Common myeloid progenitor, CD34-positive (primary cell): Measurements from ENCODE around the gene SLC13A1.
"Not testable (repeated sequence)": the region's sequence is repeated elsewhere in the genome, so short reads cannot be mapped to it uniquely, and the experiment has no call there.

Experiments
- CTCF ChIA-PET: fragments of 350-600 bp; sonication (Branson Sonifier 250); formaldehyde crosslinking; loops from one replicate; lab custom pipeline; 2021; ENCODE audit warnings: antibody characterized with exemption; lab: Charles Lee
- POLR2A ChIA-PET: fragments of 350-600 bp; sonication (Branson Sonifier 250); formaldehyde crosslinking; loops from one replicate; lab custom pipeline; 2021; ENCODE audit warnings: antibody characterized with exemption; lab: Charles Lee
- DNase-seq, 3 donors: peaks; one replicate each; pipeline versions ENCODE4 v3.0.0 to v3.0.0-alpha.2; 2013
- H3K27ac ChIP-seq, 2 experiments: 1 replicate in 1 of 2; 2 replicates in 1 of 2; pipeline ENCODE4 v1.7.0; 2013; ENCODE audit warnings: inconsistent platforms in 2 of 2, low read length in 2 of 2, mild to moderate bottlenecking in 2 of 2, low read depth in 1 of 2, moderate library complexity in 1 of 2; ENCODE audit not compliant: severe bottlenecking in 2 of 2, insufficient read depth in 1 of 2, poor library complexity in 1 of 2
- H3K27me3 ChIP-seq, 5 experiments: replicated peaks in 2 of 5; 1 replicate in 3 of 5; 2 replicates in 2 of 5; pipeline versions ENCODE4 v1.6.1 to v1.7.0; 2013; ENCODE audit warnings: low read length in 4 of 5, mild to moderate bottlenecking in 2 of 5, moderate library complexity in 2 of 5, inconsistent platforms in 1 of 5; ENCODE audit not compliant: insufficient read depth in 5 of 5, control insufficient read depth in 4 of 5
- H3K36me3 ChIP-seq, 4 experiments: 1 replicate in 2 of 4; 2 replicates in 2 of 4; pipeline versions ENCODE4 v1.6.1 to v1.7.0; 2013; ENCODE audit warnings: low read length in 3 of 4, control low read depth in 1 of 4, mild to moderate bottlenecking in 1 of 4; ENCODE audit not compliant: control insufficient read depth in 4 of 4, insufficient read depth in 4 of 4
- H3K4me1 ChIP-seq, 4 experiments: 1 replicate in 3 of 4; 2 replicates in 1 of 4; pipeline versions ENCODE4 v1.6.1 to v1.7.1; 2013; ENCODE audit warnings: low read length in 3 of 4, mild to moderate bottlenecking in 3 of 4, control low read depth in 1 of 4, inconsistent platforms in 1 of 4, moderate library complexity in 1 of 4; ENCODE audit not compliant: control insufficient read depth in 4 of 4, insufficient read depth in 4 of 4; ENCODE audit errors: control extremely low read depth in 1 of 4
- H3K4me3 ChIP-seq, 7 experiments: 1 replicate in 4 of 7; 2 replicates in 3 of 7; pipeline versions ENCODE4 v1.5.1 to v1.7.0; 2013; ENCODE audit warnings: mild to moderate bottlenecking in 7 of 7, low read length in 6 of 7, moderate library complexity in 6 of 7, inconsistent platforms in 2 of 7, low read depth in 2 of 7, control low read depth in 1 of 7; ENCODE audit not compliant: insufficient read depth in 4 of 7, control insufficient read depth in 1 of 7; ENCODE audit errors: extremely low read depth in 1 of 7
- H3K9me3 ChIP-seq, 5 experiments: 1 replicate in 4 of 5; 2 replicates in 1 of 5; pipeline versions ENCODE4 v1.6.1 to v1.7.1; 2013; ENCODE audit warnings: low read length in 4 of 5, mild to moderate bottlenecking in 2 of 5, inconsistent platforms in 1 of 5, low read depth in 1 of 5, moderate library complexity in 1 of 5; ENCODE audit not compliant: control insufficient read depth in 4 of 5, insufficient read depth in 2 of 5; ENCODE audit errors: control extremely low read depth in 1 of 5
- WGBS: methylation state at CpG from one replicate; pipeline ENCODE4 v1.1.5; 2013; ENCODE audit not compliant: insufficient coverage; 5-methylcytosine and 5-hydroxymethylcytosine counted together

Gene SLC13A1

GRCh38 chr7:123114288-123114687 is 85.5 kb downstream of the SLC13A1 start:
- no peak overlapping the region for H3K4me3 ChIP-seq
- H3K27me3 ChIP-seq, result no peaks in the 10 kb centered on the region
- H3K9me3 ChIP-seq, result no peaks in the 10 kb centered on the region
- DNase-seq, result no peak
- no peaks in the 10 kb centered on the region for H3K36me3 ChIP-seq
- CTCF ChIA-PET, result no interaction called here
- H3K27ac ChIP-seq, result no peak overlapping the region
- H3K4me1 ChIP-seq, result no peaks in the 10 kb centered on the region
- POLR2A ChIA-PET, result no interaction called here
- WGBS, result no CpG with 5 or more reads among the region's 2 CpGs

DNA sequence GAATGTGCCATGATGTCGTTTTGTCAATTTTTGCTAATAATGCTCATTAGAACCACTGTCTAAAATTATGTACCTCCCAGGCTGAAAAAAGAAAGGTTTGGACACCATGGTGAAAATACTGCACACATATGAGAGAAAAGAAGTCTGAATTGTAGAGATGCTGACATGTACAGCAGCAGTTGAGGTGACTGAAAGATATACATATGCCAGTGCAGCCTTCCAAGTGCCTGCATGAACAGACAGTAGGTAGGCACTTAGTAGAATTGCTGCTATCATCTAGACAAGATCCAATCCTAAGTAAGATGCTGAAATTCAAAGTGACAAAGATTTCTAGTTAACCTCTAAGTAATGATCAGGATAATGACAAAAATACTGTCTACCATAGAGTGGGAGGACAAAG is 86.9 kb downstream of the SLC13A1 start:
- Histone ChIP-seq H3K4me1 (no peaks in the 10 kb centered on the region), H3K27me3 (no peaks in the 10 kb centered on the region), H3K9me3 (no peaks in the 10 kb centered on the region), H3K4me3 (no peak overlapping the region), H3K36me3 (no peaks in the 10 kb centered on the region), H3K27ac (no peak overlapping the region)
- POLR2A ChIA-PET, result no interaction called here
- no CpG with 5 or more reads among the region's 1 CpG for WGBS
- CTCF ChIA-PET, result no interaction called here
- no peak for DNase-seq

GRCh38 chr7:123099712-123100111 is 100.1 kb downstream of the SLC13A1 start:
- no peak for DNase-seq
- no peaks in the 10 kb centered on the region for H3K36me3 ChIP-seq
- ChIA-PET CTCF (no interaction called here), POLR2A (no interaction called here)
- H3K27me3 ChIP-seq, result no peaks in the 10 kb centered on the region
- H3K4me3 ChIP-seq, result no peak overlapping the region
- no peaks in the 10 kb centered on the region for H3K9me3 ChIP-seq
- H3K4me1 ChIP-seq, result no peaks in the 10 kb centered on the region
- 67% methylated on average over 1 of the region's 2 CpGs for WGBS
- no peak overlapping the region for H3K27ac ChIP-seq

GRCh38 chr7:123096976-123097375 is 102.8 kb downstream of the SLC13A1 start:
- ChIA-PET CTCF (no interaction called here), POLR2A (no interaction called here)
- H3K36me3 ChIP-seq, result no peaks in the 10 kb centered on the region
- no peaks in the 10 kb centered on the region for H3K9me3 ChIP-seq
- no peaks in the 10 kb centered on the region for H3K4me1 ChIP-seq
- H3K27me3 ChIP-seq, result no peaks in the 10 kb centered on the region
- no peak for DNase-seq
- no peak overlapping the region for H3K27ac ChIP-seq
- WGBS, result no CpG with 5 or more reads among the region's 1 CpG
- H3K4me3 ChIP-seq, result no peak overlapping the region

DNA sequence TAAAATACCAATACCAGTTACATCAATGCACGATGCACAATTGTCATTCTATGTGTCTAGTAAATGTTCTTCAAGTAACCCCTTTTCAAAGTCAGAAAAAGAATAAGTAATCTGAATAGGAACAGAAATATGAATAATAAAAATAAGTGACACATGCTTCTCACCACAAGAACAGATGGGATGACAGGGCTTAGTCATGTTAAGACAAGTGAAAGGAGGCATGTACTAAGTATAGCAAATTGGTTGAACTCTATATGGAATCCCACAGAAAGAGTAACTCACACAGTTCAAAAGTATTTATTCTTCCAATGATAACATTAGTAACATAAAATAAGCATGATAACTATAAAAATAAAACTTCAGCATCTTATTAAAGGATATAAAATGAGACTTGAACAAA is 103.3 kb downstream of the SLC13A1 start:
- no peaks in the 10 kb centered on the region for H3K36me3 ChIP-seq
- ChIA-PET POLR2A (no interaction called here), CTCF (no interaction called here)
- no peak overlapping the region for H3K4me3 ChIP-seq
- H3K27ac ChIP-seq, result no peak overlapping the region
- H3K9me3 ChIP-seq, result no peaks in the 10 kb centered on the region
- no peaks in the 10 kb centered on the region for H3K4me1 ChIP-seq
- H3K27me3 ChIP-seq, result no peaks in the 10 kb centered on the region
- no CpG with 5 or more reads among the region's 1 CpG for WGBS
- DNase-seq, result no peak

- Histone ChIP-seq H3K27ac (no peak overlapping the region), H3K36me3 (no peaks in the 10 kb centered on the region), H3K4me1 (no peaks in the 10 kb centered on the region), H3K9me3 (no peaks in the 10 kb centered on the region), H3K4me3 (no peak overlapping the region), H3K27me3 (no peaks in the 10 kb centered on the region)
- no peak for DNase-seq
- ChIA-PET CTCF (no interaction called here), POLR2A (interaction anchor here (0.6 kb wide), 1 partner anchor 29 kb away, joined by 3 read pairs; no protein-coding TSS in a partner anchor)
- WGBS, result no CpG with 5 or more reads among the region's 2 CpGs
Observed at GRCh38 chr7:123090456-123090855, 109.3 kb downstream of the SLC13A1 start.

- CTCF ChIA-PET, H3K36me3 ChIP-seq, H3K4me3 ChIP-seq, H3K27ac ChIP-seq, POLR2A ChIA-PET, H3K9me3 ChIP-seq, H3K27me3 ChIP-seq, DNase-seq, H3K4me1 ChIP-seq: not testable (repeated sequence)
- WGBS, result no CpG with 5 or more reads among the region's 1 CpG
Observed at GRCh38 chr7:123086910-123087309, 112.9 kb downstream of the SLC13A1 start.
